ENCODE measurements around the gene CELA2A. TPM values are rescaled to one million over a fixed set of nuclear protein-coding genes. Genes with fewer than 3 reads are reported as not detected.
A peak's percentile ranks its signal among the peaks of the same experiment; 100 is the strongest.

CELA2A gene
- total RNA-seq, 1 experiment from 2014 or later, result not detected

DNA sequence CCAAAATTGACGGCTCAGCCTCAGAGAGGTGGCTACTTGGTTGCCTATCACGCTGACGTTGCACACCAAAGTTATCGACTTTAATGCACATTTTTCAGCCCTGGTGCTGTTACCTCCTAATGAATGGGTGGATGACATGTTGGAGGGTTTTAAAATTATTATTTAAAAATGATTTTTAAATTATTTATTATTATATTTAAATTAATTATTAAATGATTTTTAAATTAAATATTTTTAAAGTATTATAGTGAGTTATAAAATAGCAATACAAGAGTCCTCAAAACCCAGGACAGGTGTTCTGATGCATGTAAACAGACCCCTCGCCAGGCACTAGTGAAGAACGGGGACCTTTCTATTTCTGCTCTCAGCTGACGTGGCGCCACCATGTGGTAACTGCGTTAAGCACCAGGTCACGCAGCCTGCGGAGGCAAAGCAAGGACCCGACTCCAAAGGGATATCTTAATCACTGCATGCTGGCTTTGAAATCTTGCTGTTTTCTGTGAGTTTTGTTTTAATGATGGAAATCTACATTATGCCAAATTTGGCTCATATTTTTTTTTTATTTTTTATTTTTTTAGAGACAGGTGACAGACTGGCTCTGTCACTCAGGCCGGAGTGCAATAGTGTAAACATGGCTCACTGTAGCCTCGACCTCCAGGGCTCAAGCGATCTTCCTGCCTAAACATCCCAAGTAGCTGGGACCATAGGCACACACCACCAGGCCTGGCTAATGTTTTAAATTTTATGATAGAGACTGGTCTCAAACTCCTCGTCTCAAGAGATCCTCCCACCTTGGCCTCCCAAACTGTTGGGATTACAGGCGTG is 44.9 kb downstream of the CELA2A start:
- H3K4me1 ChIP-seq (ENCODE audit: insufficient read depth, low read length), result no peaks in the 10 kb centered on the region
- no peak overlapping the region for H3K27ac ChIP-seq (ENCODE audit: low read length)
- no TSS peak for BruUV-seq (replicated peaks)
- no peak overlapping the region for H2AFZ ChIP-seq (ENCODE audit: low read length)
- DNase-seq (peak; percentile 71), ATAC-seq (peak; percentile 88)
- no peak for TF ChIP-seq EZH2 (IDR thresholded peaks at IDR 0.05; ENCODE audit: low read length, unreplicated experiment)
- no peak for TF ChIP-seq EZH2phosphoT487 (IDR thresholded peaks at IDR 0.05; ENCODE audit: borderline replicate concordance, low read length)
- TF ChIP-seq, protein P1, sequence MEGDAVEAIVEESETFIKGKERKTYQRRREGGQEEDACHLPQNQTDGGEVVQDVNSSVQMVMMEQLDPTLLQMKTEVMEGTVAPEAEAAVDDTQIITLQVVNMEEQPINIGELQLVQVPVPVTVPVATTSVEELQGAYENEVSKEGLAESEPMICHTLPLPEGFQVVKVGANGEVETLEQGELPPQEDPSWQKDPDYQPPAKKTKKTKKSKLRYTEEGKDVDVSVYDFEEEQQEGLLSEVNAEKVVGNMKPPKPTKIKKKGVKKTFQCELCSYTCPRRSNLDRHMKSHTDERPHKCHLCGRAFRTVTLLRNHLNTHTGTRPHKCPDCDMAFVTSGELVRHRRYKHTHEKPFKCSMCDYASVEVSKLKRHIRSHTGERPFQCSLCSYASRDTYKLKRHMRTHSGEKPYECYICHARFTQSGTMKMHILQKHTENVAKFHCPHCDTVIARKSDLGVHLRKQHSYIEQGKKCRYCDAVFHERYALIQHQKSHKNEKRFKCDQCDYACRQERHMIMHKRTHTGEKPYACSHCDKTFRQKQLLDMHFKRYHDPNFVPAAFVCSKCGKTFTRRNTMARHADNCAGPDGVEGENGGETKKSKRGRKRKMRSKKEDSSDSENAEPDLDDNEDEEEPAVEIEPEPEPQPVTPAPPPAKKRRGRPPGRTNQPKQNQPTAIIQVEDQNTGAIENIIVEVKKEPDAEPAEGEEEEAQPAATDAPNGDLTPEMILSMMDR (conservative IDR thresholded peaks at IDR 0.05; ENCODE audit: low read depth, low read length), result peak; percentile 81
- no peak overlapping the region for H3K4me2 ChIP-seq (ENCODE audit: low read length)
- H3K36me3 ChIP-seq (ENCODE audit: low read depth, low read length), result no peaks in the 10 kb centered on the region
- no peaks in the 10 kb centered on the region for H3F3A ChIP-seq (ENCODE audit: low read length, unreplicated experiment)
- ChIA-PET CTCF (no interaction called here), POLR2A (ENCODE audit: unreplicated experiment) (no interaction called here)
- no peaks in the 10 kb centered on the region for H3K79me2 ChIP-seq (ENCODE audit: low read length)
- no peaks in the 10 kb centered on the region for H3K27me3 ChIP-seq (ENCODE audit: low read length)
- H3K9ac ChIP-seq (ENCODE audit: low read length), result no peak overlapping the region
- H3K4me3 ChIP-seq (ENCODE audit: low read length), result no peak overlapping the region
- intact Hi-C loops (cut with micrococcal nuclease), result loop anchor here (1.0 to 5.0 kb wide), 4 partner anchors 23 to 177 kb away; partner anchors contain the start of gene CASP9
- H3K9me3 ChIP-seq (ENCODE audit: low read length), result no peaks in the 10 kb centered on the region
- no peaks in the 10 kb centered on the region for H3K9me2 ChIP-seq (replicated peaks; ENCODE audit: low read length)
- H4K20me1 ChIP-seq (ENCODE audit: low read length), result no peaks in the 10 kb centered on the region

DNA sequence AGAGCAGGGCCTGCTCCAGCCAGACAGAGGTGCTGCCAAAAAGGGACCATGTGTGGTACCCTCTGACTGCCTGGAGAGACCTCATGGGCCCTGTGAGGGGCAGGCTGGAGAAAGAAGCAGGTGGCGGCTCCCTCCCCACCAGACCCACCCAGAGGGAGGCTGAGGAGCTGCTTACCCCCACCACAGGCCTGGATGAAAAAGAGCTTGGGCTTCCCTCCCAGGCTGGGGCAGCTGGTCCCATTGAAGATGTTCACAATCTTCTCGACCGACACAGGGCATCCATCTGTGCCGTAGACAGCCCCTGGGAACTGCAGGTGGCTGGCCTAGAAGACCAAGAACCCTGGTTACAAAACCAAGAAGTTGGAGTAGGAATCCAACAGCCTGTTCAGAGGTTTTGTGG is 47.9 kb downstream of the CELA2A start:
- Histone ChIP-seq H3K27me3 (ENCODE audit: low read length) (no peaks in the 10 kb centered on the region), H2AFZ (ENCODE audit: low read length) (no peak overlapping the region), H3K9me2 (replicated peaks; ENCODE audit: low read length) (no peaks in the 10 kb centered on the region), H3K4me2 (ENCODE audit: low read length) (no peak overlapping the region), H3K4me3 (ENCODE audit: low read length) (no peak overlapping the region), H3K27ac (ENCODE audit: low read length) (no peak overlapping the region), H3K9ac (ENCODE audit: low read length) (no peak overlapping the region), H3K4me1 (ENCODE audit: insufficient read depth, low read length) (no peaks in the 10 kb centered on the region), H3K79me2 (ENCODE audit: low read length) (no peaks in the 10 kb centered on the region), H3F3A (ENCODE audit: low read length, unreplicated experiment) (no peaks in the 10 kb centered on the region), H4K20me1 (ENCODE audit: low read length) (no peaks in the 10 kb centered on the region), H3K36me3 (ENCODE audit: low read depth, low read length) (no peaks in the 10 kb centered on the region), H3K9me3 (ENCODE audit: low read length) (no peaks in the 10 kb centered on the region)
- TF ChIP-seq, protein P1 (conservative IDR thresholded peaks at IDR 0.05; ENCODE audit: low read depth, low read length), result no peak
- TF ChIP-seq EZH2 (IDR thresholded peaks at IDR 0.05; ENCODE audit: low read length, unreplicated experiment) (no peak), EZH2phosphoT487 (IDR thresholded peaks at IDR 0.05; ENCODE audit: borderline replicate concordance, low read length) (no peak)
- ATAC-seq, result no peak
- BruUV-seq (replicated peaks), result no TSS peak
- ChIA-PET CTCF (no interaction called here), POLR2A (ENCODE audit: unreplicated experiment) (no interaction called here)
- DNase-seq, result no peak
- intact Hi-C loops (cut with micrococcal nuclease), result loop anchor here (5.0 kb wide), 1 partner anchor 52 kb away; no protein-coding TSS in a partner anchor

DNA sequence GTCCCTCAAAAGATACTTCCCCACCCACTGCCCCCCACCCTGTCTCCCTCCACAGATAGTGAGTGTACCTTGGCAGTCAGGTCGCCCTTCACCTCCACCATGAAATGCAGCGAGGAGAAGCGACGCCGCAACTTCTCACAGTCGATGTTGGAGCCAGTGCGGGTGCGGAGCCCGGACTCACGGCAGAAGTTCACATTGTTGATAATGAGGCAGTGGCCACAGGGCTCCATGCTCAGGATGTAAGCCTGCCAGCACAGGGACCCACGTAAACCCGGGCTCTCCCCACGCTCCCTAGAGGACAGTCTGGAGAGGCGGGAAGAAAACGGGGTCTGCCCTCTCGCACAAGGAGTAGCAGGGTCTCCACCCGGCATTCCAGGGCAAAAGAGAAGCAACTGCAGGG is 50.3 kb downstream of the CELA2A start:
- Histone ChIP-seq H3F3A (ENCODE audit: low read length, unreplicated experiment) (no peaks in the 10 kb centered on the region), H2AFZ (ENCODE audit: low read length) (no peak overlapping the region), H3K9me2 (replicated peaks; ENCODE audit: low read length) (no peaks in the 10 kb centered on the region), H3K4me1 (ENCODE audit: insufficient read depth, low read length) (peaks cover 8% of the 10 kb centered on the region), H3K9me3 (ENCODE audit: low read length) (no peaks in the 10 kb centered on the region), H3K4me2 (ENCODE audit: low read length) (no peak overlapping the region), H3K79me2 (ENCODE audit: low read length) (no peaks in the 10 kb centered on the region), H4K20me1 (ENCODE audit: low read length) (no peaks in the 10 kb centered on the region), H3K36me3 (ENCODE audit: low read depth, low read length) (no peaks in the 10 kb centered on the region), H3K27me3 (ENCODE audit: low read length) (no peaks in the 10 kb centered on the region), H3K27ac (ENCODE audit: low read length) (no peak overlapping the region), H3K9ac (ENCODE audit: low read length) (no peak overlapping the region), H3K4me3 (ENCODE audit: low read length) (no peak overlapping the region)
- CTCF ChIA-PET, result no interaction called here
- DNase-seq, result no peak
- no peak for ATAC-seq
- intact Hi-C loops (cut with micrococcal nuclease), result no loop called here
- TF ChIP-seq, protein P1 (conservative IDR thresholded peaks at IDR 0.05; ENCODE audit: low read depth, low read length), result no peak
- BruUV-seq (replicated peaks), result no TSS peak
- POLR2A ChIA-PET (ENCODE audit: unreplicated experiment), result no interaction called here

All from PC-3 (cell line).